ENCODE measurements around the gene LCN9. TPM values are rescaled to one million over a fixed set of nuclear protein-coding genes. Genes with fewer than 3 reads are reported as not detected.

Gene LCN9
- total RNA-seq, 1 donor from 2014 or later, result not detected

- no peak overlapping the region for H3K4me3 ChIP-seq (ENCODE audit: low read depth, low read length)
- no peak for TF ChIP-seq CTCF (conservative IDR thresholded peaks at IDR 0.05; ENCODE audit: low read depth, low read length)
- DNase-seq (ENCODE audit: low read depth), result no peak
Measured at GRCh38 chr9:135673941-135674340, 10.8 kb downstream of the LCN9 start.

GRCh38 chr9:135674977-135675376 lies 11.9 kb downstream of the LCN9 start:
- H3K4me3 ChIP-seq (ENCODE audit: low read depth, low read length), result no peak overlapping the region
- DNase-seq (ENCODE audit: low read depth), result no peak
- no peak for TF ChIP-seq CTCF (conservative IDR thresholded peaks at IDR 0.05; ENCODE audit: low read depth, low read length)

GRCh38 chr9:135676891-135677290 lies 13.8 kb downstream of the LCN9 start:
- TF ChIP-seq CTCF (conservative IDR thresholded peaks at IDR 0.05; ENCODE audit: low read depth, low read length), result no peak
- no peak overlapping the region for H3K4me3 ChIP-seq (ENCODE audit: low read depth, low read length)
- DNase-seq (ENCODE audit: low read depth), result no peak

GRCh38 chr9:135677641-135678168 lies 14.6 kb downstream of the LCN9 start:
- no peak for DNase-seq (ENCODE audit: low read depth)
- no peak for TF ChIP-seq CTCF (conservative IDR thresholded peaks at IDR 0.05; ENCODE audit: low read depth, low read length)
- H3K4me3 ChIP-seq (ENCODE audit: low read depth, low read length), result no peak overlapping the region

- no peak for TF ChIP-seq CTCF (conservative IDR thresholded peaks at IDR 0.05; ENCODE audit: low read depth, low read length)
Measured at GRCh38 chr9:135678236-135679017, 15.3 kb downstream of the LCN9 start.

GRCh38 chr9:135680056-135680455 lies 16.9 kb downstream of the LCN9 start:
- no peak for DNase-seq (ENCODE audit: low read depth)
- no peak for TF ChIP-seq CTCF (conservative IDR thresholded peaks at IDR 0.05; ENCODE audit: low read depth, low read length)
- H3K4me3 ChIP-seq (ENCODE audit: low read depth, low read length), result no peak overlapping the region

More at GRCh38 chr9:135678236-135679017, 15.3 kb downstream of the LCN9 start:
- H3K4me3 ChIP-seq (ENCODE audit: low read depth, low read length), result no peak overlapping the region
- DNase-seq (ENCODE audit: low read depth), result no peak

- TF ChIP-seq CTCF (conservative IDR thresholded peaks at IDR 0.05; ENCODE audit: low read depth, low read length), result no peak
Measured at GRCh38 chr9:135681161-135681560, 18.1 kb downstream of the LCN9 start.

More at GRCh38 chr9:135681161-135681560, 18.1 kb downstream of the LCN9 start:
- DNase-seq (ENCODE audit: low read depth), result no peak
- H3K4me3 ChIP-seq (ENCODE audit: low read depth, low read length), result no peak overlapping the region
